ENCODE results near the gene CST7. TPM values are rescaled to one million over a fixed set of nuclear protein-coding genes. Genes with fewer than 3 reads are reported as not detected.

CST7 gene
- total RNA-seq, 1 experiment from 2014 or later = not detected

DNA sequence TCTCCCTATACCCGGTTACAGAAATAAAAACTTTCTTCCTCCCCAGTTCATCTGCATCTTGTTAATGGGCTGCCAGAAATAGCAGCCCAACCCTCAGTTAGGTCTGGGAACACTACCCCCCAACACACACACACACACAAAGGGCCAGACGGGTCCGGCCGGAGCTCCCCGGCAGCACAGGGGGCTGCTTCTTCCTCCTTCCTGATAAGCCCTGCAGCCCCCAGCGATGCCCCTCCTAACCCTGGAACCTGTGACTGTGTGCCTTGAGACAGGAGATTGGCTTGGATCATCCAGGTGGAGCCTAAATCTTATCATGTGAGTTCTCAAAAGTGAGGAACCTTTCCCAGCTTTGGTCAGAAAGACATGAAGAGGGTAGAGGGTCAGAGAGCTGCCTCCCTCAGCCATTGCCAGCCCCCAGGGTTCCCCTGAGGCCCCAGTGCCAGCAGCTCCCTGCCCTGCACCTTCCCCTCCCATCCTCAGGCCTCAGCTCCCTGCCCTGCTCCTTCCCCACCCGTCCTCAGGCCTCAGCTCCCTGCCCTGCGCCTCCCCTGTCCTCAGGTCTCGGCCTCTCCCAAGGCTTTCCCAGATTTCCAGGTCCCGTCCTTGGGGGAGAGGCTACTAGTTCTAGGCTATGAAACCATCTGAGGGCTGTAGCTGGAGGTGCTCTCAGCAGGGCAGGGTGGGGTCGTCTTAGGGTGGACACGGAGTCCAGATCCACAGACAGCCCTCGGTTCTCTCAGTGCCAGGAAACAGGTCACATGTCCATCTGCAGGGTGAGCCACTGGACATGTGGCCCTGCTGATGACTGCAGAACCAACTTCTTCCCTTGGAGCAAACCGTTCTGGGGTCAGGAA lies 34.5 kb upstream of the CST7 start:
- intact Hi-C loops (cut with micrococcal nuclease; ENCODE audit: unreplicated experiment) = loop anchor here (5.0 to 10.0 kb wide), 4 partner anchors 132 to 880 kb away; no protein-coding TSS in a partner anchor
- no peak overlapping the region for H3K27ac ChIP-seq (ENCODE audit: low read depth, low read length, poor library complexity, severe bottlenecking)
- H3K36me3 ChIP-seq (ENCODE audit: insufficient read depth, low read length, poor library complexity, severe bottlenecking) = no peaks in the 10 kb centered on the region
- TF ChIP-seq, protein P1, sequence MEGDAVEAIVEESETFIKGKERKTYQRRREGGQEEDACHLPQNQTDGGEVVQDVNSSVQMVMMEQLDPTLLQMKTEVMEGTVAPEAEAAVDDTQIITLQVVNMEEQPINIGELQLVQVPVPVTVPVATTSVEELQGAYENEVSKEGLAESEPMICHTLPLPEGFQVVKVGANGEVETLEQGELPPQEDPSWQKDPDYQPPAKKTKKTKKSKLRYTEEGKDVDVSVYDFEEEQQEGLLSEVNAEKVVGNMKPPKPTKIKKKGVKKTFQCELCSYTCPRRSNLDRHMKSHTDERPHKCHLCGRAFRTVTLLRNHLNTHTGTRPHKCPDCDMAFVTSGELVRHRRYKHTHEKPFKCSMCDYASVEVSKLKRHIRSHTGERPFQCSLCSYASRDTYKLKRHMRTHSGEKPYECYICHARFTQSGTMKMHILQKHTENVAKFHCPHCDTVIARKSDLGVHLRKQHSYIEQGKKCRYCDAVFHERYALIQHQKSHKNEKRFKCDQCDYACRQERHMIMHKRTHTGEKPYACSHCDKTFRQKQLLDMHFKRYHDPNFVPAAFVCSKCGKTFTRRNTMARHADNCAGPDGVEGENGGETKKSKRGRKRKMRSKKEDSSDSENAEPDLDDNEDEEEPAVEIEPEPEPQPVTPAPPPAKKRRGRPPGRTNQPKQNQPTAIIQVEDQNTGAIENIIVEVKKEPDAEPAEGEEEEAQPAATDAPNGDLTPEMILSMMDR (conservative IDR thresholded peaks at IDR 0.05; ENCODE audit: low read depth, low read length) = no peak
- no peak for TF ChIP-seq EZH2 (IDR thresholded peaks at IDR 0.05; ENCODE audit: borderline replicate concordance, low read depth, low read length, poor library complexity, severe bottlenecking)
- CTCF ChIA-PET = no interaction called here
- POLR2A ChIA-PET (ENCODE audit: low non-redundant PET) = no interaction called here
- peaks cover 15% of the 10 kb centered on the region for H3K4me1 ChIP-seq (ENCODE audit: insufficient read depth, low read length, poor library complexity, severe bottlenecking)
- H3K4me3 ChIP-seq (ENCODE audit: low read depth, low read length, poor library complexity, severe bottlenecking) = no peak overlapping the region
- no peak for DNase-seq (ENCODE audit: low spot score)
- H3K27me3 ChIP-seq (replicated peaks; ENCODE audit: insufficient read depth, low read depth, low read length, poor library complexity) = no peaks in the 10 kb centered on the region
- no peaks in the 10 kb centered on the region for H3K9me3 ChIP-seq (ENCODE audit: low read depth, low read length, poor library complexity, severe bottlenecking)
- BruUV-seq (replicated peaks) = no TSS peak

DNA sequence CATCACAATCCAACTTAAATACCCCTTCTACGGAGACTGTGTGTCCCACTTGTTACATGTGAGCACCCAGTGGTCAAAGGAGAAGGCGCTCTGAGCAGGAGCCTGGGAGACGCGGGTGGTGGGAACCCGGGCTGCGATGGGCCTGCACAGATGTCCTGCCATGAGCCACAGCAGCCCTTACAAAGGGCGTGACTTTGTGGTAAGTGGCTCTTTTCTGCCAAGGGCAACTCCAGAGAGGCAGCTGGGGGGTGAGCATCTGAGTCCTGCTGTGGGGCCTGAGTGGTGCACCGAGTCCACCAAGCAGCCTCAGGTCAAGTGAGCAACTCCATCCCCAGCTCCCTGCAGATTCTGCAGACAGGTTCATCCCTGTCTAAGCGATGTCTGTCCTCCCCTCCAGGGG lies 33.6 kb upstream of the CST7 start:
- no peak for DNase-seq (ENCODE audit: low spot score)
- Histone ChIP-seq H3K36me3 (ENCODE audit: insufficient read depth, low read length, poor library complexity, severe bottlenecking) (no peaks in the 10 kb centered on the region), H3K9me3 (ENCODE audit: low read depth, low read length, poor library complexity, severe bottlenecking) (no peaks in the 10 kb centered on the region), H3K27ac (ENCODE audit: low read depth, low read length, poor library complexity, severe bottlenecking) (no peak overlapping the region), H3K27me3 (replicated peaks; ENCODE audit: insufficient read depth, low read depth, low read length, poor library complexity) (no peaks in the 10 kb centered on the region), H3K4me3 (ENCODE audit: low read depth, low read length, poor library complexity, severe bottlenecking) (no peak overlapping the region), H3K4me1 (ENCODE audit: insufficient read depth, low read length, poor library complexity, severe bottlenecking) (peaks cover 15% of the 10 kb centered on the region)
- intact Hi-C loops (cut with micrococcal nuclease; ENCODE audit: unreplicated experiment) = loop anchor here (5.0 to 10.0 kb wide), 4 partner anchors 133 to 881 kb away; no protein-coding TSS in a partner anchor
- CTCF ChIA-PET = no interaction called here
- TF ChIP-seq, protein P1 (conservative IDR thresholded peaks at IDR 0.05; ENCODE audit: low read depth, low read length) = no peak
- TF ChIP-seq EZH2 (IDR thresholded peaks at IDR 0.05; ENCODE audit: borderline replicate concordance, low read depth, low read length, poor library complexity, severe bottlenecking) = no peak
- POLR2A ChIA-PET (ENCODE audit: low non-redundant PET) = no interaction called here
- no TSS peak for BruUV-seq (replicated peaks)

DNA sequence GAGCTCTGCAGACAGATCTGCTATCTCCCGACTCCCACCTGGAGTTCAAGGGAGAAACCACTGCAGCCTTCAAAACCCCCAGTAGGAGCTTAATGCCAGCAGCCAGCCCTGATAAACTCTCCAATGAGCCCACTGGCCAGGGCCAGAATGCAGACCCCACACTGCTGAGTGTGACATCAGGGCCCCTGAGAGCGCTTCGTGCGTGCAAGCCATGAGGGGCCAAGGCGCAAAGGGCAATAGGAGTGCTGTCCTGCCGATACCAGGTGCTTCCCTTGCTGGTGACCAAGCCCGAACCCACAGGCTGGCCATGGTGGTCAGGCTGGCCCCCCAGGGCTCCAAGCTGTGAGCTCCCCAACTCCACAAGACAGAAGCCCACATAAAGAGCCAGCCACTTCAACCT lies 33.2 kb upstream of the CST7 start:
- no peak overlapping the region for H3K27ac ChIP-seq (ENCODE audit: low read depth, low read length, poor library complexity, severe bottlenecking)
- H3K27me3 ChIP-seq (replicated peaks; ENCODE audit: insufficient read depth, low read depth, low read length, poor library complexity) = no peaks in the 10 kb centered on the region
- intact Hi-C loops (cut with micrococcal nuclease; ENCODE audit: unreplicated experiment) = loop anchor here (5.0 to 10.0 kb wide), 4 partner anchors 134 to 881 kb away; no protein-coding TSS in a partner anchor
- no peaks in the 10 kb centered on the region for H3K36me3 ChIP-seq (ENCODE audit: insufficient read depth, low read length, poor library complexity, severe bottlenecking)
- CTCF ChIA-PET = no interaction called here
- POLR2A ChIA-PET (ENCODE audit: low non-redundant PET) = no interaction called here
- no TSS peak for BruUV-seq (replicated peaks)
- TF ChIP-seq, protein P1 (conservative IDR thresholded peaks at IDR 0.05; ENCODE audit: low read depth, low read length) = no peak
- no peak for TF ChIP-seq EZH2 (IDR thresholded peaks at IDR 0.05; ENCODE audit: borderline replicate concordance, low read depth, low read length, poor library complexity, severe bottlenecking)
- no peaks in the 10 kb centered on the region for H3K9me3 ChIP-seq (ENCODE audit: low read depth, low read length, poor library complexity, severe bottlenecking)
- H3K4me3 ChIP-seq (ENCODE audit: low read depth, low read length, poor library complexity, severe bottlenecking) = no peak overlapping the region
- no peak for DNase-seq (ENCODE audit: low spot score)
- peaks cover 15% of the 10 kb centered on the region for H3K4me1 ChIP-seq (ENCODE audit: insufficient read depth, low read length, poor library complexity, severe bottlenecking)
